Measurements from ENCODE around the gene UQCRHL.
"Not testable (repeated sequence)": the region's sequence is repeated elsewhere in the genome, so short reads cannot be mapped to it uniquely, and the experiment has no call there.

UQCRHL gene

GRCh38 chr1:15838721-15839120 is 31.3 kb upstream of the UQCRHL start:
- no peak overlapping the region for H3K4me3 ChIP-seq (ENCODE audit: low read depth, low read length)
- TF ChIP-seq CTCF (conservative IDR thresholded peaks at IDR 0.05; ENCODE audit: low read depth, low read length): no peak
- no peak for DNase-seq (ENCODE audit: low read depth)

GRCh38 chr1:15837931-15838330 is 30.5 kb upstream of the UQCRHL start:
- no peak for DNase-seq (ENCODE audit: low read depth)
- no peak for TF ChIP-seq CTCF (conservative IDR thresholded peaks at IDR 0.05; ENCODE audit: low read depth, low read length)
- H3K4me3 ChIP-seq (ENCODE audit: low read depth, low read length): no peak overlapping the region

GRCh38 chr1:15836772-15837669 is 29.6 kb upstream of the UQCRHL start:
- H3K4me3 ChIP-seq (ENCODE audit: low read depth, low read length): no peak overlapping the region
- DNase-seq (ENCODE audit: low read depth): no peak
- no peak for TF ChIP-seq CTCF (conservative IDR thresholded peaks at IDR 0.05; ENCODE audit: low read depth, low read length)

GRCh38 chr1:15836511-15836771 is 29.0 kb upstream of the UQCRHL start:
- DNase-seq (ENCODE audit: low read depth): not testable (repeated sequence)
- peak overlapping the region; percentile 71 for H3K4me3 ChIP-seq (ENCODE audit: low read depth, low read length)

- H3K4me3 ChIP-seq (ENCODE audit: low read depth, low read length): peak overlapping the region; percentile 77
- no peak for TF ChIP-seq CTCF (conservative IDR thresholded peaks at IDR 0.05; ENCODE audit: low read depth, low read length)
- peak; percentile 99 for DNase-seq (ENCODE audit: low read depth)
These were observed 28.5 kb upstream of the UQCRHL start for GRCh38 chr1:15835741-15836510.

- TF ChIP-seq CTCF (conservative IDR thresholded peaks at IDR 0.05; ENCODE audit: low read depth, low read length): no peak
- H3K4me3 ChIP-seq (ENCODE audit: low read depth, low read length): peak overlapping the region; percentile 77
- DNase-seq (ENCODE audit: low read depth): no peak
These were observed 27.8 kb upstream of the UQCRHL start for GRCh38 chr1:15835205-15835740.

- H3K4me3 ChIP-seq (ENCODE audit: low read depth, low read length): peak overlapping the region; percentile 77
- peak; percentile 95 for DNase-seq (ENCODE audit: low read depth)
- no peak for TF ChIP-seq CTCF (conservative IDR thresholded peaks at IDR 0.05; ENCODE audit: low read depth, low read length)
These were observed 27.2 kb upstream of the UQCRHL start for GRCh38 chr1:15834406-15835204.
